ENCODE measurements around the gene GNAQ. TPM values are rescaled to one million over a fixed set of nuclear protein-coding genes. Genes with fewer than 3 reads are reported as not detected.

The GNAQ gene
- total RNA-seq, 1 experiment from 2014 or later: 48.6 TPM

- H3K79me2 ChIP-seq (ENCODE audit: insufficient read depth, low read length): peaks cover 2% of the 10 kb centered on the region; the same call in 1 of the 2 replicates
- H3K23me2 ChIP-seq (ENCODE audit: insufficient read length, low read depth, low read length, poor library complexity, severe bottlenecking): no peaks in the 10 kb centered on the region
- no peaks in the 10 kb centered on the region for H3K9me3 ChIP-seq (ENCODE audit: control insufficient read depth, low read depth, low read length)
- H3K4me1 Mint-ChIP-seq: no peaks in the 10 kb centered on the region
- DNase-seq: no peak
- no peak overlapping the region for H3K4ac ChIP-seq (ENCODE audit: low read depth, low read length)
- no peak overlapping the region for H3K27ac Mint-ChIP-seq
- H3T11ph ChIP-seq (ENCODE audit: low read length): no peak overlapping the region
- no peak overlapping the region for H3K18ac ChIP-seq (ENCODE audit: insufficient read length, low read depth, low read length)
- no peak overlapping the region for H4K91ac ChIP-seq (ENCODE audit: insufficient read length, low read depth, low read length)
- TF ChIP-seq CTCF (conservative IDR thresholded peaks at IDR 0.05): no peak
- no peak overlapping the region for H3K4me2 ChIP-seq (ENCODE audit: insufficient read depth, insufficient read length, low read length)
- H3K4me3 Mint-ChIP-seq: no peak overlapping the region
- no CpG with 5 or more reads among the region's 1 CpG for WGBS (ENCODE audit: extremely low coverage, insufficient read length, low lambda C conversion rate)
- no peak overlapping the region for H2BK5ac ChIP-seq (ENCODE audit: insufficient read length, low read length)
- H3K9me3 Mint-ChIP-seq: no peaks in the 10 kb centered on the region
- H2BK12ac ChIP-seq (ENCODE audit: insufficient read length, low read depth, low read length): no peak overlapping the region
- H3K27ac ChIP-seq (ENCODE audit: insufficient read length, low read depth, low read length): no peak overlapping the region
- H2AFZ ChIP-seq (ENCODE audit: low read length): no peak overlapping the region
- no peak overlapping the region for H2BK20ac ChIP-seq (ENCODE audit: low read depth, low read length, poor library complexity, severe bottlenecking)
- no peak overlapping the region for H4K8ac ChIP-seq (replicated peaks; ENCODE audit: insufficient read length, low read depth, low read length)
- no peaks in the 10 kb centered on the region for H3K27me3 Mint-ChIP-seq (ENCODE audit: low read depth)
- H3K14ac ChIP-seq (ENCODE audit: insufficient read depth, low read length): no peak overlapping the region
- peaks cover 3% of the 10 kb centered on the region for H3K79me1 ChIP-seq (ENCODE audit: insufficient read depth, low read depth, low read length, poor library complexity, severe bottlenecking)
- H4K5ac ChIP-seq (ENCODE audit: insufficient read length, low read depth, low read length): no peak overlapping the region
- no peak overlapping the region for H3K9ac ChIP-seq (ENCODE audit: extremely low read depth, insufficient read length, low read length)
- no peaks in the 10 kb centered on the region; a peak in 1 of 7 replicates for H3K36me3 Mint-ChIP-seq (ENCODE audit: insufficient read depth in 1 of 3, low read depth in 3 of 3)
- H3K4me1 ChIP-seq (ENCODE audit: insufficient read depth, low read length): no peaks in the 10 kb centered on the region
- no peak overlapping the region for H2AK5ac ChIP-seq (ENCODE audit: insufficient read length, low read length)
- no peak overlapping the region for H3K56ac ChIP-seq (ENCODE audit: insufficient read length, low read depth, low read length)
- no peak overlapping the region for H2BK15ac ChIP-seq (ENCODE audit: low read depth, low read length)
- peaks cover 2% of the 10 kb centered on the region for H4K20me1 ChIP-seq (ENCODE audit: control insufficient read depth, insufficient read depth, insufficient read length)
- H2BK120ac ChIP-seq (ENCODE audit: low read depth, low read length, poor library complexity, severe bottlenecking): no peak overlapping the region
- H3K27me3 ChIP-seq (ENCODE audit: insufficient read depth, low read length): no peaks in the 10 kb centered on the region
- H3K23ac ChIP-seq (ENCODE audit: insufficient read length, low read depth, low read length): no peak overlapping the region
These were observed 197.8 kb downstream of the GNAQ start for GRCh38 chr9:77833561-77834429.
